NB4 (cell line): ENCODE measurements around the gene GGN.

Experiments used
- POLR2A ChIP-seq: IDR thresholded peaks from 2 replicates; pipeline ENCODE4 v1.6.1; 2011; ENCODE audit warnings: mild to moderate bottlenecking; ENCODE audit not compliant: insufficient read length; ENCODE audit errors: extremely low read depth
- TF ChIP-seq, protein P1 (sequence below): IDR thresholded peaks from one replicate; pipeline ENCODE4 v1.5.1; 2012; ENCODE audit warnings: low read depth, low read length

DNA sequence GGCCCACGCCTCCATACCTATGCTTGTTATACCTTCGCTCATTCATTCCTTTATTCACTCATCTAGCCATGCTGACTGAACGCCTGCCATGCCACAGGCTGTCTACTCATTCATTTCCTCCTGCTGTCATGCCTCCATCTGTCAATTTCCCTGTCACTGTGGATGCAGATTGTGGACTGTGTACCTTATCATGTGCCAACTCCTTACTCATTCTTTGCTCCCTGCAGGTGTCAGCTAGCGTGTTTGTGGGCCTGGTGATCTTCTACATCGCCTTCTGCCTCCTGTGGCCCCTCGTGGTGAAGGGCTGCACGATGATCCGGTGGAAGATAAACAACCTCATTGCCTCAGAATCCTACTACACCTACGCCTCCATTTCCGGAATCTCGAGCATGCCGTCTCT, 17.5 kb downstream of the GGN start:
- TF ChIP-seq, protein P1, sequence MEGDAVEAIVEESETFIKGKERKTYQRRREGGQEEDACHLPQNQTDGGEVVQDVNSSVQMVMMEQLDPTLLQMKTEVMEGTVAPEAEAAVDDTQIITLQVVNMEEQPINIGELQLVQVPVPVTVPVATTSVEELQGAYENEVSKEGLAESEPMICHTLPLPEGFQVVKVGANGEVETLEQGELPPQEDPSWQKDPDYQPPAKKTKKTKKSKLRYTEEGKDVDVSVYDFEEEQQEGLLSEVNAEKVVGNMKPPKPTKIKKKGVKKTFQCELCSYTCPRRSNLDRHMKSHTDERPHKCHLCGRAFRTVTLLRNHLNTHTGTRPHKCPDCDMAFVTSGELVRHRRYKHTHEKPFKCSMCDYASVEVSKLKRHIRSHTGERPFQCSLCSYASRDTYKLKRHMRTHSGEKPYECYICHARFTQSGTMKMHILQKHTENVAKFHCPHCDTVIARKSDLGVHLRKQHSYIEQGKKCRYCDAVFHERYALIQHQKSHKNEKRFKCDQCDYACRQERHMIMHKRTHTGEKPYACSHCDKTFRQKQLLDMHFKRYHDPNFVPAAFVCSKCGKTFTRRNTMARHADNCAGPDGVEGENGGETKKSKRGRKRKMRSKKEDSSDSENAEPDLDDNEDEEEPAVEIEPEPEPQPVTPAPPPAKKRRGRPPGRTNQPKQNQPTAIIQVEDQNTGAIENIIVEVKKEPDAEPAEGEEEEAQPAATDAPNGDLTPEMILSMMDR: no peak
- TF ChIP-seq POLR2A: no peak
